DOHH2 (cell line): ENCODE data around the gene SPTAN1.

Experiments
- CTCF ChIP-seq: fragments of 200-600 bp; sonication (generic); IDR thresholded peaks from one replicate; pipeline ENCODE4 v1.5.1; 2014; ENCODE audit warnings: antibody characterized with exemption, mild to moderate bottlenecking, low read depth, low read length; ENCODE audit not compliant: poor library complexity, severe bottlenecking
- EZH2phosphoT487 ChIP-seq: fragments of 200-600 bp; sonication (generic); IDR thresholded peaks from 2 replicates; pipeline ENCODE4 v1.6.1; 2017; ENCODE audit warnings: borderline replicate concordance, mild to moderate bottlenecking, antibody characterized with exemption, low read length, moderate library complexity, mixed read lengths

- TF ChIP-seq CTCF (no peak), EZH2phosphoT487 (no peak)
Observed at GRCh38 chr9:128657344-128657704, 104.9 kb downstream of the SPTAN1 start.
